Progenitor cell of endocrine pancreas (in vitro differentiated cells): ENCODE data around the gene ETFA. TPM values are rescaled to one million over a fixed set of nuclear protein-coding genes. Genes with fewer than 3 reads are reported as not detected.
"Not testable (repeated sequence)": the region's sequence is repeated elsewhere in the genome, so short reads cannot be mapped to it uniquely, and the experiment has no call there.

Experiments used
- DNase-seq: peaks from one replicate; pipeline ENCODE4 v3.0.0; 2021; ENCODE audit warnings: low spot score; ENCODE audit not compliant: unreplicated experiment
- H3K27ac Mint-ChIP-seq: 2 replicates; pipeline ENCODE4 v1.8.0; 2021; ENCODE audit warnings: mild to moderate bottlenecking, moderate library complexity, mixed read lengths
- H3K27me3 Mint-ChIP-seq: 2 replicates; pipeline ENCODE4 v1.8.0; 2021; ENCODE audit warnings: mixed read lengths
- H3K36me3 Mint-ChIP-seq: 2 replicates; pipeline ENCODE4 v1.8.0; 2022; ENCODE audit warnings: mixed read lengths; ENCODE audit not compliant: insufficient read depth
- H3K4me1 Mint-ChIP-seq: 2 replicates; pipeline ENCODE4 v1.8.0; 2021; ENCODE audit warnings: low read depth, mixed read lengths
- H3K4me3 Mint-ChIP-seq: 2 replicates; pipeline ENCODE4 v1.8.0; 2021; ENCODE audit warnings: low read depth, mild to moderate bottlenecking, moderate library complexity, mixed read lengths
- H3K9me3 Mint-ChIP-seq: 2 replicates; pipeline ENCODE4 v1.8.0; 2021; ENCODE audit warnings: low read depth, mixed read lengths
- CTCF ChIP-seq: fragments of 200-600 bp; sonication (generic); IDR thresholded peaks from one replicate; pipeline ENCODE4 v1.5.0; 2021; ENCODE audit warnings: antibody characterized with exemption, mild to moderate bottlenecking; ENCODE audit not compliant: unreplicated experiment
- total RNA-seq: library from RNA; stranded (reverse); gene quantifications from 2 replicates; pipeline ENCODE4 v1.2.1, GENCODE V29; 2021

ETFA gene
- total RNA-seq, 1 donor from 2014 or later = 105 TPM

GRCh38 chr15:76298986-76299385 is 12.3 kb downstream of the ETFA start:
- Mint-ChIP-seq H3K4me1 (peaks cover 1% of the 10 kb centered on the region), H3K4me3 (no peak overlapping the region), H3K27me3 (no peaks in the 10 kb centered on the region), H3K9me3 (no peaks in the 10 kb centered on the region), H3K36me3 (peaks cover 3% of the 10 kb centered on the region), H3K27ac (no peak overlapping the region)
- TF ChIP-seq CTCF = no peak
- no peak for DNase-seq

- H3K4me1 Mint-ChIP-seq, H3K27me3 Mint-ChIP-seq, H3K9me3 Mint-ChIP-seq, H3K4me3 Mint-ChIP-seq, DNase-seq, H3K36me3 Mint-ChIP-seq, H3K27ac Mint-ChIP-seq: not testable (repeated sequence)
These were observed 13.3 kb downstream of the ETFA start for GRCh38 chr15:76297951-76298350.

DNA sequence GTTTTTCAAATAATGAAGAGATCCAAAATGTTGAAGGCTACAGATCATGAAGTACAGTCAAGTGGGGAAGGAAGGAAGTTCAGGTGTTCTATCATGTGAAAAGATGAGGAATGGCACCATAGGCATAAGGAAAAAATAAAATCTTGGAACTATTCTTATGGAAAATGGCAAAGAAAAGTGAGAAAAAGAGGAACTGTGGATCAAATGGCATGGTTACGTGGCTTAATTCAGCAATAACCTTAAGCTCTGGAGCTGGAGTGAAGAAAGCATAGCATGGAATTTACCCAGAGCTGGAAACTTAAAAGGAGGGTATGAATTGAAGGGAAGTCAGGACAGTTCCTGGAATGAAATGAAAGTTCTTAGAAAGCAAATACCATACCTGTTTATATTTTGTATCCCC is 14.4 kb downstream of the ETFA start:
- Mint-ChIP-seq H3K9me3 (no peaks in the 10 kb centered on the region), H3K4me3 (no peak overlapping the region), H3K27ac (no peak overlapping the region), H3K27me3 (no peaks in the 10 kb centered on the region), H3K36me3 (peaks cover 5% of the 10 kb centered on the region), H3K4me1 (peaks cover 2% of the 10 kb centered on the region)
- no peak for TF ChIP-seq CTCF
- no peak for DNase-seq

GRCh38 chr15:76294463-76294862 is 16.8 kb downstream of the ETFA start:
- not testable (repeated sequence) for H3K4me3 Mint-ChIP-seq, H3K27me3 Mint-ChIP-seq, H3K4me1 Mint-ChIP-seq, DNase-seq, H3K27ac Mint-ChIP-seq, H3K9me3 Mint-ChIP-seq
- peaks cover 11% of the 10 kb centered on the region for H3K36me3 Mint-ChIP-seq

DNA sequence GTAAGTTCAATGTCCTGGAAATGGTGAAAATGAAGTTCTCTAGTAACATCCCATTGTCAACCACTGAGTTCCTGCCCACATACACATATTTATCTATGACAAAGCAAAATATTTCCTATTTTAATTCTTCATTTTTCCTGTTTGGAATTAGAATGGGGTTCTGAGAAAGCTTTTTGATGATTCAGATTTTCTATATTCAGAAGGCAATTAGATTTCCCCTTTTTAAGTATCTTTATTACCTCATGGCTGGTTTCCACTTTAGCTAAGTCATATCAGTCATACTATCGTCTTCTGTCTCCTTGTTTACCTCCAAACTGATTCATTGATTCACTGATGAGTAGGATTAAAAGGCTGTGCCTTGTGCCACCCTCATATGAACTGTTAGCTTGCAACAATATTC is 17.9 kb downstream of the ETFA start:
- Mint-ChIP-seq H3K27ac (no peak overlapping the region), H3K9me3 (no peaks in the 10 kb centered on the region), H3K36me3 (peaks cover 11% of the 10 kb centered on the region), H3K4me3 (no peak overlapping the region), H3K27me3 (no peaks in the 10 kb centered on the region), H3K4me1 (peaks cover 2% of the 10 kb centered on the region)
- TF ChIP-seq CTCF = no peak
- no peak for DNase-seq

GRCh38 chr15:76289582-76289981 is 21.7 kb downstream of the ETFA start:
- Mint-ChIP-seq H3K4me3 (no peak overlapping the region), H3K9me3 (no peaks in the 10 kb centered on the region), H3K27ac (no peak overlapping the region), H3K36me3 (peaks cover 16% of the 10 kb centered on the region), H3K27me3 (no peaks in the 10 kb centered on the region), H3K4me1 (peaks cover 2% of the 10 kb centered on the region)
- DNase-seq = no peak
- no peak for TF ChIP-seq CTCF
